Vein endothelial cell (primary cell): ENCODE results near the gene ANKMY1. TPM values are rescaled to one million over a fixed set of nuclear protein-coding genes. Genes with fewer than 3 reads are reported as not detected.

Experiments
- small RNA-seq: library from RNA; depleted of rRNA; stranded (forward); fragments of <200 nt; gene quantifications from one replicate; pipeline ENCODE3, GENCODE V24; 2012
- total RNA-seq: library from RNA; depleted of rRNA; stranded (reverse); fragments of >200 nt; gene quantifications from 2 replicates; pipeline ENCODE4 v1.2.3, GENCODE V29; 2012

The ANKMY1 gene
- 8.8 and 9.4 TPM in 2 replicates for total RNA-seq

GRCh38 chr2:240557808-240558207, at the start of gene ANKMY1:
Gene ANKMY1, minus strand, starts transcription at chr2:240557988. Its CDS starts 653 bp downstream, at chr2:240557335.

GRCh38 chr2:240586198-240586918, 28.6 kb upstream of the ANKMY1 start, which contains the start of gene CAPN10:
Gene CAPN10, plus strand, starts transcription at chr2:240586734. Its CDS starts 178 bp downstream, at chr2:240586912.

GRCh38 chr2:240567872-240568677, 10.3 kb upstream of the ANKMY1 start, which contains the start of gene RNPEPL1:
Gene RNPEPL1, plus strand, starts transcription at chr2:240568484. Its CDS starts 103 bp downstream, at chr2:240568587.

GRCh38 chr2:240560084-240560479, 2.3 kb upstream of the ANKMY1 start, which contains the start of gene DUSP28:
Gene DUSP28, plus strand, starts transcription at chr2:240560357. Its CDS starts 328 bp downstream, at chr2:240560685.

GRCh38 chr2:240435457-240435947, 122.3 kb downstream of the ANKMY1 start, which contains the start of gene GPC1:
Gene GPC1, plus strand, starts transcription at chr2:240435663. Its CDS starts 256 bp downstream, at chr2:240435919.

Small RNA genes within 50 kb of the gene (small RNA-seq; reads per million reads assigned to genes)
- gene MIR149, result 18.5 reads per million, percentile 97 among the genes with 10 or more reads in this experiment

Other genes starting within 250 kb of the ANKMY1 start
- 21.9 and 22.4 TPM in 2 replicates for gene GPC1, start 122.3 kb downstream of the ANKMY1 start, total RNA-seq
- gene DUSP28, start 2.4 kb upstream of the ANKMY1 start, total RNA-seq, result 2.6 and 2.9 TPM in 2 replicates
- gene RNPEPL1, start 10.5 kb upstream of the ANKMY1 start, total RNA-seq, result 27.5 and 29.4 TPM in 2 replicates
- gene CAPN10, start 28.7 kb upstream of the ANKMY1 start, total RNA-seq, result 26.6 and 27.4 TPM in 2 replicates
- gene GPR35, start 67.5 kb upstream of the ANKMY1 start, total RNA-seq, result 0.19 and 0.33 TPM in 2 replicates
- gene AQP12B, start 124.9 kb upstream of the ANKMY1 start, total RNA-seq, result not detected in 2 replicates
- not detected in 2 replicates for gene AQP12A, start 133.9 kb upstream of the ANKMY1 start, total RNA-seq